ENCODE data around the gene EPHA2.

The EPHA2 gene

GRCh38 chr1:16171314-16172151 is 15.7 kb upstream of the EPHA2 start:
- TF ChIP-seq SIN3A (IDR thresholded peaks at IDR 0.05; ENCODE audit: borderline replicate concordance, insufficient read depth, low read length) (no peak), TAF1 (IDR thresholded peaks at IDR 0.05; ENCODE audit: borderline replicate concordance, insufficient read depth, low read length) (no peak), POLR2AphosphoS5 (IDR thresholded peaks at IDR 0.05; ENCODE audit: low read depth, low read length) (no peak), FOXP2 (optimal IDR thresholded peaks at IDR 0.05; ENCODE audit: borderline replicate concordance, extremely low read depth, extremely low read length, insufficient read depth) (no peak), REST (IDR thresholded peaks at IDR 0.05; ENCODE audit: insufficient read depth in 1 of 2, low read depth in 2 of 2, low read length in 2 of 2) (no peak)

- no peak for TF ChIP-seq FOXP2 (optimal IDR thresholded peaks at IDR 0.05; ENCODE audit: borderline replicate concordance, extremely low read depth, extremely low read length, insufficient read depth)
- TF ChIP-seq REST (IDR thresholded peaks at IDR 0.05; ENCODE audit: insufficient read depth in 1 of 2, low read depth in 2 of 2, low read length in 2 of 2): no peak
- no peak for TF ChIP-seq SIN3A (IDR thresholded peaks at IDR 0.05; ENCODE audit: borderline replicate concordance, insufficient read depth, low read length)
These were observed 14.4 kb upstream of the EPHA2 start for GRCh38 chr1:16170283-16170673.

GRCh38 chr1:16168622-16169360 is 12.9 kb upstream of the EPHA2 start:
- no peak for TF ChIP-seq SIN3A (IDR thresholded peaks at IDR 0.05; ENCODE audit: borderline replicate concordance, insufficient read depth, low read length)
- no peak for TF ChIP-seq FOXP2 (optimal IDR thresholded peaks at IDR 0.05; ENCODE audit: borderline replicate concordance, extremely low read depth, extremely low read length, insufficient read depth)
- no peak for TF ChIP-seq TAF1 (IDR thresholded peaks at IDR 0.05; ENCODE audit: borderline replicate concordance, insufficient read depth, low read length)
- no peak for TF ChIP-seq POLR2AphosphoS5 (IDR thresholded peaks at IDR 0.05; ENCODE audit: low read depth, low read length)
- no peak for TF ChIP-seq REST (IDR thresholded peaks at IDR 0.05; ENCODE audit: insufficient read depth in 1 of 2, low read depth in 2 of 2, low read length in 2 of 2)

- TF ChIP-seq TAF1 (IDR thresholded peaks at IDR 0.05; ENCODE audit: borderline replicate concordance, insufficient read depth, low read length): no peak
- TF ChIP-seq SIN3A (IDR thresholded peaks at IDR 0.05; ENCODE audit: borderline replicate concordance, insufficient read depth, low read length): no peak
- no peak for TF ChIP-seq FOXP2 (optimal IDR thresholded peaks at IDR 0.05; ENCODE audit: borderline replicate concordance, extremely low read depth, extremely low read length, insufficient read depth)
- TF ChIP-seq REST (IDR thresholded peaks at IDR 0.05; ENCODE audit: insufficient read depth in 1 of 2, low read depth in 2 of 2, low read length in 2 of 2): no peak
- TF ChIP-seq POLR2AphosphoS5 (IDR thresholded peaks at IDR 0.05; ENCODE audit: low read depth, low read length): no peak
These were observed 11.7 kb upstream of the EPHA2 start for GRCh38 chr1:16167331-16168143.

All from PFSK-1 (cell line).